HG02884 (cell line): ENCODE measurements around the gene SSC5D.
A peak's percentile ranks its signal among the peaks of the same experiment; 100 is the strongest.

ENCODE experiments used
- ATAC-seq: cut with Tn5 transposase; IDR thresholded peaks from one replicate; pipeline ENCODE4 v1.9.1; 2021; ENCODE audit warnings: mild to moderate bottlenecking, moderate library complexity; ENCODE audit not compliant: unreplicated experiment

The SSC5D gene

DNA sequence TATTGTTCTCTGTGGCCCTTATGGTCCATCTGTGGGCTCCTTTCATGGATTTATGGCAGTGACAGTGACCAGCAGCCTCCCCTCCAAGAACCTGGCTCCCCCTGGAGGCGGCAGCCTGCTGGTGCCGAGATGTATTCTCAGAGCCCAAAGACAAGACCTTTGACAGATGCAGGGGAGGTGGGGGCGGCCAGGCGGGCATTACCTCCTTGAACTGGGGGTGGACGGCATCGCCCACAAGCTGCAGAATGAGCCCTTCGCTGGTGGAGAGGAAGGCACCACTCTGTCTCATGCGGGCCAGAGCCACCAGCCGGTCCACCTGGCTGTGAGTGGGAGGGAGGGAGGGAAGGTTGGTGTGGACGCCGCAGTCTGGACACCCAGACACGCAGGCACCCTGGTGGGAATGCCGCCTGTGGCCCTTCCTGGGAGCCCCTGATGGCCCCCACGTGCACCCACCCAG lies 33.4 kb upstream of the SSC5D start:
- ATAC-seq = no peak

DNA sequence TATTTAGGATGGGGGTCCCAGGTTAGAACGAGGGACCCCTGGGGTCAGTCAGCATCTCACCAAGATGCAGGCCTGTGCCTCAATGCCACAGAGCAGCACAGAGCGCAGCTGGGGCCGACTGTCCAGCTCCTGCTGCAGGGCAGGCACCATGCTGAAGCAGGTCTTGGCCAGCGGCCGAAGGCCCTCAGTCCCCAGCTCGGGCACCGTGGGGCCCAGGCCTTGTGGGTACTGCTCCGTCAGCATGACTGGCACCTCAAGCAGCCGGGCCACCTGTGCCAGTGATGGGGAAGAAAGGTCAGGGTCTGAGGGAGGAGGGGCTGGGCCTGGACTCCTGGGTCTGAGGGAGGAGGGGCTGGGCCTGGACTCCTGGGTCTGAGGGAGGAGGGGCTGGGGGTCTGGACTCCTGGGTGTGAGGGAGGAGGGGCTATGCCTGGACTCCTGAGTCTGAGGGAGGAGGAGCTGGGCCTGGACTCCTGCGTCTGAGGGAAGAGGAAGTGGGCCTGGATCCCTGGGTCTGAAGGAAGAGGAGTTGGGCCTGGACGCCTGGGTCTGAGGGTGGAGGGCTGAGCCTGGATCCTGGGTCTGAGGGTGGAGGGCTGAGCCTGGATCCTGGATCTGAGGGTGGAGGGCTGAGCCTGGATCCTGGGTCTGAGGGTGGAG lies 32.5 kb upstream of the SSC5D start:
- no peak for ATAC-seq

DNA sequence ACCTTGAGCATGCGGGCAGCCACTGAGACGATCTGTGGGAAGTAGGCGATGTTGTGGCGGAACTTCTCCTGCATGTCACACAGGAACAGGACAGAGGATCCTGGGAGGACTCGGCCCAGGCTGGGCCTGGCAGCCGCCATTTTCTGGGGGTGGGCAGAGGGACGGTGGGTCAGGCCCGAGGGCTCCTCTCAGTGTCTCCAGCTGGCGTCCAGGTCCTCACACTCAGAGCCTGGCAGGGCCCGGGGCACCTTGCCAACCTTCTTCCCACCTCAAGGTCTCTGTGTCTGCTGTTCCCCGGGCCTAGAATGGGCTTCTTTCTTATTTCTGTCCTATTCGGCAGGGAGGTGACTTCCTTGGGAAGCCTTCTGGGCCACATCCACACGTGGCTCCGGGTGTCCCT lies 31.9 kb upstream of the SSC5D start:
- no peak for ATAC-seq

DNA sequence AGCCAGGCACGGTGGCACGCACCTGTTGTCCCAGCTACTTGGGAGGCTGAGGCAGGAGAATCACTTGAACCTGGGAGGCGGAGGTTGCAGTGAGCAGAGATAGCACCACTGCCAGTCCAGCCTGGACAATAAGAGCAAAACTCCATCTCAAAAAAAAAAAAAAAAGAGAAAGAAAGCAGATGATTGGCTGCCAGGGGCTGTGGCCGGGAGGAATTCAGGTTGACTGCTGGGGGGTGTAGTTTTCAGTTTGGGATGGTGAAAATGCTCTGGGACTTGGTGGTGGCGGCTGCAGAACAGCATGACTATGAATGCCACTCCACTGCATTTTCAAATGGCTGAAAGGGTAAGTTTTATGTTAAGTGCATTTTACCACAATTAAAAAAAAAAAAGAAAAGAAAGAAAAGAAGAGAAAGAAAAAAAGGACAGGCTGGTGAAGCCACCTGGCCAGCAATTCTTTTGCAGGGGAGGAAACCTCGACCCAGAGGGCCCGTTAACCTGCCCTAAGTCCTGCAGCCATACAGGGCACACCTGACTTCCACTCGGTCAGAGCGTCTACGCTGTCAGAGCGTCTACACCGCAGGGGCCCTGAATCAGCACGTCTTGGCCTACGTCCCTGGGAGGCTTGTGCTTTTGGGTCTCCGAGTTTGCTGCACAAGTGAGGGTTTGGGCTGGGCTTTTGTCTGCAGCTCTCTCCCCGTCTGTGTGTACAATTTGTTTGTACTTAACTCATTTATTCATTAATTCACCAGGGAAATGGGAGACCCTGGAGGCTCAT lies 30.4 kb upstream of the SSC5D start:
- no peak for ATAC-seq

DNA sequence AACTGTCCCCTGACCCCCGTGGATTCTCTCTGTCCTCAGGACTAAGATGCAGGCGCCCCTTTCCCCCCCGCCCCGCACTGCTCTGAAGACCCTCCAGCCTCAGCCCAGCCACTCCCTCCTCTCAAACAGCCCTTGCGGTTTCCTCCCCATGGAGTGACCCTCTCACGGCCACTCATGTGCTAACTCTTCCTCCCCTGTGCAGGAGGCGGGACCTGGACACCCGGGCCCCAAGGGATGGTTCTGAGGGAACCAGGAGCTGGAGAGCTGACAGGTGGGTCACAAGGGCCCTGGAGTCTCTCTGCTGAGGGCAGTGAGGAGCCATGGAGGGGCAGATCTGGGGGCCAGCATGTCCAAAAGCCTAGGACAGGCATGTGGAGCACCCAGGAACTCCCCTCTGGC lies 28.7 kb upstream of the SSC5D start:
- no peak for ATAC-seq

DNA sequence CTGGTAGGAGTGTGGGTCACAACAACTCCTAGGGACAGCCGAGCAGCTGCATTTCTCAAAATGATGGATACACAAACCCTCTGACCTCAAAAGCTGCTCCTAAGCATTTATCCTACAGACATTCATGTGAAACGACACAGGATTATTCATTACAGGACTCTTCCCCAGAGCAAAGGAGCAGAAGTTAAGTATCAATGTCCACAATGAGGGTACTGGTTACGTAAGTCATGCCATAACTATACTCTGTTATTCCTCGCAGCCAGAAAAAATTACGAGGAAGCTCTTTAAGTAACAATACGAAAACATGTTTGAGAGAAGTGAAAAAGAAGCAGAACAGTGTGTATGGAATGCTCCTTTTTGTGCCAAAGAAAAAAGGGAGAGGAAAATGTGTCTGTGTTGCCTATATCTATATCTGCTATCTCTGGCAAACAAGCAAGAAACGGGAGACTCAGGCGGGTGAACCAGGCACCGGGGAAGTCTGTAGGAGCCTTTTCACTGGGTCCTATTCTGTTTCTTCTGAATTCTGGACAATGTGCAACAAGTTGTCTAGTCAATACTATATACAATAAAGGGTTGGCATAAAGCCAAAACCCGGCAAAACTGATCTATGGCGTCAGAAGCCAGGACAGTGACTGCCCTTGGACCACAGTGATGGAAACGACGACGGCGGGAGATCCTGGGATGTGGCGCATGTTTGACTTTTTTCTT lies 28.1 kb upstream of the SSC5D start:
- no peak for ATAC-seq

DNA sequence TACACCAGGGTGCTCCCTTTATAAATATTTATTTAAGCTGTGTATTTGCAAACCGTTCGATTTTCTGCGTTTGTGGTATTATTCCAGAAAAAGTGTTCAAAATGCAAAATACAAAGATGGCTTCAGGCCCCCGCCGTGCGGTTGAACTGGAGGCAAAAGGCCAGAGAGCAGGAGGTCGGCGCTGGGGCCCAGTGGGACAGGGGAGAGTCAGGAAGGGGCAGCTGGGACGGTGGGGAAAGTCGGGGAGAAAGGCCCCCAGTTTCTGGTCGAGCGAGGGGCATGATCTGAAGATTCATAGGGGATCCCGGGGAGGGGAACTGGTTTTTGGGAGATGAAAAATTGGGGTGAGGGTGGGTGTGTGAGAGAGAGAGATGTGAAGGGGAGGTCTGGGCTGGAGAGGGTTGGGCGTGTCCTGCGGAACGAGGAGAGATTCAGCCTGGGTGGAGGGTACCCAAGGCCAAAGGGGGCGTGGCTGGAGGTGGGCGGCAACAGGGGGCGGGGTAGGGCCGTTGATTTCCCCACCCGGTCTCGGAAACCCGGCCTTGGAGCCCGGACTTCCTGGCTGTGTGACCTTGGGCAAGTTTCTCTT lies 27.5 kb upstream of the SSC5D start:
- no peak for ATAC-seq

DNA sequence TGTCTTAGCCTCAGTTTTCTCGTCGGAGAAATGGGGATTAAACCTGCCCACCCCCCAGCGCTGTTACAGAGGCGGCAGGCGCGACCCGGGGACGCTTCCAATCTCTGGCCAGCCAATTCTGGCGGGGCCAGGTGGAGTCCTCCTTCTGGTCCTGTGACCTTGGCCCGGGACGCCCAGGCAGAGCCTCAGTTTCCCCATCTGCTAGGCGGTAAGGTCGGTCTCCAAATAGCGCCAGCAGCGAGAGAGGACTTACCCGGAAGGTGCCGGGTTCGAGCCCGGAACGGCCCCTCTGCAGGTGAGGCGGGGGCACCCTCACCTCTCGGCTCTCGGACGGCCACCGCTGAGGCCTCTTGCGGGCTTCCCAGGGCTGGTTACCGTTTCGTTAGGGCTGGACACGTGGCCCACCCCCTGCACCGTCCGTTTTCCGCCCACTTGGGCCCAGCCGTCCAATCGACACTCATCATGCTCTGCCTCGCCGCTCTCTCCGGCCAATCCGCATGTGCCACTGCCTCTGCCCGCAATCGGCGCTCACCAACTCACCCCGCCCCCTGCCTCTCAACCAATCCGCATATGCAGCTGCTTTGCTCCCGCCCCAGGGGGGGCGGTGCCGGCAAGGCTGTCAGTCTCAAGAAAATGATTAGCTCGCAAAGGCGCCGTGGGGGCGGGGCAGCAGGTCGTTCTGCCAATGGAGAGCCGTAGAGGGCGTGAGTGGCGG lies 26.8 kb upstream of the SSC5D start, which contains the start of gene ISOC2:
TSS of gene ISOC2 (minus strand) at position 384 of the 715 bp plus-strand sequence. CDS start 5,156 bp downstream, outside the sequence.
- peak; percentile 85 for ATAC-seq

DNA sequence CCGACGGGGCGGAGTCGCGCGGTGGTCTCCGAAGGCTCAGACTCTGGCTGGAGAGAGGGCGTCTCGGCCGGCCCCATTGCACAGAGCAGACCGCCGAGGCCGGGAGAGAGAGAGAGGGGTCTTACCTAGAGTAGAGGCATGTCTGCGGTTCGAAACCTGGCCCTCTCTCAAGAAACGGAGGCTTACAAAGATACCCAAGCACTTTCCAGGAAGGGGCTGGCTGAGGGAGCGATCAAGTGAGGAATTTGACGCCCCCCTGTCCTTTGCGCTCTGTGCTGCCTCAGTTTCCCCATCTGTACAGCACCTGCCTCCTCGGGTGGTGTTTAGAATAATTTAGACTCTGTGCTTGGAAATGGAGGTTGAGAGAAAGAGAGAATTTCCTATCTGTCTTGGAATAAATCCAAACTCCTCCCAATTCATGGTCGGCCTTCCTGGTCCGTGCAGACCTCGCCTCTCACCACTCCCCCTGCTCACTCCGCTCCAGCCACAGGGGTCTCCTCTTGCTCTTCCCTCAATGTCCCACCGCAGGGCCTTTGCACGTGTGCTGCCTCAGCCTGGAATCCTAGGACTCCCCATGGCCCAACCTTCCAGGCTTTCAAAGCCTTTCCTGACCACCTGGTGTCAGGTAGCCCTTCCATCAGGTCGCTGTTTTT lies 26.1 kb upstream of the SSC5D start:
- no peak for ATAC-seq

DNA sequence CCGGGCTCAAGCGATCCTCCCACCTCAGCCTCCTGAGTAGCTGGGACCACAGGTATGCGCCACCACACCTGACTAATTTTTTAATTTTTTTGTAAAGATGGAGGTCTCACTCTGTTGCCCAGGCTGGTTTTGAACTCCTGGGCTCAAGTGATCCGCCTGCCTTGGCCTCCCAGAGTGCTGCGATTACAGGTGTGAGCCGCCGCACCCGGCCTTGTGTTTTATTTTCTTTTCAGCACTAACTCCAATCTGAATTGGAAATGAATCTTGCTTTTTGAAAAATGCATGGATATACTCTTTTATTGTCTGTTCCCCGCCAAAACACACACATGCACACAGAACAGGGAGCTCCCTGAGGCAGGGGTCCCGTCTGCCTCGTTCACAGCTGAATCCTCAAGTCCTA lies 25.5 kb upstream of the SSC5D start:
- no peak for ATAC-seq

DNA sequence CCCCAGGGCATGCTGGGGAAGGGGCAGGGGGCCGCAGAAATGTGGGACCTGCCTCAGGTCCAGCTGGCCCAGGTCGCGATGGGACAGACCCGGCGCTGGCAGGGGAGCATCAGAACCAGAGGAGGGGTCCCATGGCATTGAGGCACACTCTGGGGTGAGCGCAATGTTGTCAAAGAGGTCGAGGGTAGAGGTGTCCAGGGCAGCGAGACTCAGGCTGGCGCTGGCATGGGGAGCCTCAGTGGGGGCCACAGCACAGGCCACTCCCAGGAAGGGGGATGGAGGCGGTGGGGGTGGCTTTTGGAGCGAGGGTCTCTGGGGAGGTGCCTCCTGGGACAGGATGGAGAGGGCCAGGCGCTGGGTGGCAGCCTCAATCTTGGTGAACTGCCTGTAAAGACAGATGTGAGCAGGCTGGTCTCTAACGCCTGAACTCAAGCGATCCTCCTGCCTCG lies 24.6 kb upstream of the SSC5D start:
- no peak for ATAC-seq

DNA sequence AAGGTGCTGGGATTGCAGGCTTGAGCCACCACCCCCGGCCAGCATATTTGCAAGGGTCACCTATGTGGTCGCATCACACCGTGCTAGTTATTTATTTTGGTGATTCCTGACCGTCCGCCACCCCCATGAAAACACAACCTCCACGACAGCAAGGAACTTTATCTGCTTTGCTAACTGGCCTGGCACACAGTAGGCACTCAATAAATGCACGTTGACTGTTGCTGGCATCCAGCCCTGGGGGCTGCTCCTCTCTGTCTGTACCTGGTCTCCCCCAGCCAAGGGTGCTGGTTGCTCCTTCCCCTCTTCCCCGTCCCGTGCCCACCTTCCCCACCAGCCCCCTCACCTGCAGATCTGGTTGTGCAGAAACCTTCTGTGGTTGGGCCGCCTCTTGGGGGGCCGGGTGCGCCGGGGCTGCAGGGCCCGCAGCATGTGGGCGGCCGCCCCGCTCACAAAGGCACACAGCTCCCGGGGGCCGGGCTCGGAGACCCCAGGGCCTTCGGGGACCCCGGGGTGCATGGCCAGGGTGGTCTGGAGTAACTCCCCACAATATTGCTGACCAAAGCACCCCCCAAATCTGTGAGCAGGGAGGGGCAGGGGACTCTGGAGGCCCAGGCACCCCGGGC lies 24.1 kb upstream of the SSC5D start:
- no peak for ATAC-seq

DNA sequence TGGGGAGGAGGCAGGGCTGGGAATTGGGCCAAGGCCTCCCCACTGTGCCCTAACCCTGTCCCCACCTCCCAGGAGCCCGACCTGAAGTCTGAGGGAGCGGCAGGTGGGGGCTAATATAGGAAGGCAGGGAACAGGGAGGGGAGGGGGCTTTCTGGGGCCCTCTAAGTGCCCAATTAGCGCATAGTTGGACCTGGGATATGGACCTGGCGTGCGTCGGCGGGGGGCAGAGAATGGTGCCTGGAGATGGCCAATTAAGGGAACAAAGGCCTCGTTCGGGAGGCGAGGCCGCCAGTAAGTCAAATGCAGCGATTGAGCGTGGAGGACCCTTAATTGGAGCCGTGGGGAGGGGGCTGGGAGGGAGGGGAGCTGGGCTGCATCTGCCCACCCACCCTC lies 23.6 kb upstream of the SSC5D start, which contains the start of gene C19orf85:
TSS of gene C19orf85 (minus strand) at position 90 of the 393 bp plus-strand sequence. CDS start 197 bp downstream, outside the sequence.
- no peak for ATAC-seq

DNA sequence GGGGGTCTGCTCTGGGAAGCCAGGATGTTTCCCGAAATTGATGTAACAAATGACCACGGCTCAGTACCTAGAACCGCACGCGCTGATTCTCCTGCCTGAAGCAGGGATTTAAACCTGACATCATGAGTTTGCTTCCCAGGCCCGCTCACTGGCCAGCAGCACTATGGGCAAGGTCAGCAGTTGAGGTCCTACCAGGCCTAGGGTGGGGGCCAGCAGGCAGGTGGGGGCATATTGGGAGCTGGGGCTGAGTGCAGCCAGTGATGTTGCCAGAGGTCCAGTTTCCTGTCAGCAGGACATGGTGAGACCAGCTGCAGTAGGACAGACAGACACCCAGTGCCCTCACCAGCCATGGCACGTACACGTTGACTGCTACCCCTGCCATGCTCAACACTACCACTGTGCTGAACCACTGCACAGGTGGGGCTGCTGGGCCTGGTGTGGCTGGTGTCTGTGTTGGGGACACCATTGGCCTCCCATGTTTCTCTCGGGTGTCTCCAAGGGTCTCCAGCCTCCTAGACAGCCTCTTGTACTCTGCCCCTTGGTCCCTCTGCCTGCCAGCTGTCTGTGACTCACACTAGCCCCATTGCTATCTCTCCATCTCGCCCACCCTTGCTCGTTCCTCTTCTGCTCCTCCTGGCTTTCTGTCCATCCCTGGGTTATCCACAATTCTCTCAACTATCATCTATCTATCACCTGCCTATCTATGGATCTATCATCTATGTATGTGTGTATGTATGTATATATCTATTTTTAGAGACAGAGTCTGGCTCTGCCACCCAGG lies 22.6 kb upstream of the SSC5D start:
- no peak for ATAC-seq

DNA sequence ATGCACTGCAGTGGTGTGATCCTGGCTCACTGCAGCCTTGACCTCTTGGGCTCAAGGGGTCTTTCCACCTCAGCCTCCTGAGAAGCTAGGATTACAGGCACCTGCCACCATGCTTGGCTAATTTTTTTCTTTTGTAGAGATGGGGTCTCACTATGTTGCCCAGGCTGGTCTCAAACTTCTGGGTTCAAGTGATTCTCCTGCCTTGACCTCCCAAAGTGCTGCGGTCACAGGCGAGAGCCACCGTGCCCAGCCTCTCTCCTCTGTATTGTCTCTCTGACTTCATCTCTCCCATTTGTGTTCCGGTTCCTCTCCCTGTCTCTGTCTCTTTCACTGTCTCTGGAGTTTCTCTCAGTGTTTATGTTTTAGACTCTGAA lies 22.0 kb upstream of the SSC5D start:
- ATAC-seq = no peak

DNA sequence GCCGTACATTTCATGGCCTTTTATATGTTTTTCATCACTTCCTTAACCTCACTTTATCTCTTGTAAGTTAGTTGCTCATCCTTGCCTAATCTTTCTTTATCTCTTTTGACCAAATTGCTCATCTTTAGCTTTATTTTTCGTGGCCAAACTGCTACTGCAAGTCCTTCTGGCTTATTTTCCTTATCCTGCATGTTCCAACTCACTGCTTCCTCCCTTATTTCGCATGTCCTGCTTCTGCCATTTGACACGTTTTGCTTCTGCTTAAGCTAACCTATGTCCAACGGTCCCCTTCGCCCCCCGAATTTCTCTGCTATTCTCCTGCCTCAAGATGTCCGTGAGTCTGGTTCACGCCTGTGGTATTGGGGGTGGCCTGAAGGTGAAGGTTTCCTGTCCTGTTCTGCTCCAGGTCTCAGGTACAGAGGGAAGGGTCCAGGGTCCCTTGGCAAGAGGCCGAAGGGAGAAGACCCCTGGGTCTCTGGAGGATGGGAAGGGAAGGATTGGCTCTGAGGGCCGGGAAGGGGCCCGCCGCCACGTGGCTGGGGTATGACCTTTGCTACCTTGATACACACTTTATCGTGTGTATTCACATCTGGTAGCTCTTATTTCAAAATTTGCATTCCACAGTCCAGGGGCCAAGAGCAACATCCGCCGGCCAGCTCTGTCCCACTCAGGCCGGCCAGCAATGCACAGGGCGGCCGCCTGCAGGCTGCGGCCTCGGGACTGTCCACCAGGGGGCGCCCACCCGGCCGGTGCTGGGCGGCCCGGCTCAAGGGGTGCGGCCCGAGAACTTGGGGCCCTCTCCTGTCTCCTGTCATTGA lies 20.8 kb upstream of the SSC5D start:
- no peak for ATAC-seq

DNA sequence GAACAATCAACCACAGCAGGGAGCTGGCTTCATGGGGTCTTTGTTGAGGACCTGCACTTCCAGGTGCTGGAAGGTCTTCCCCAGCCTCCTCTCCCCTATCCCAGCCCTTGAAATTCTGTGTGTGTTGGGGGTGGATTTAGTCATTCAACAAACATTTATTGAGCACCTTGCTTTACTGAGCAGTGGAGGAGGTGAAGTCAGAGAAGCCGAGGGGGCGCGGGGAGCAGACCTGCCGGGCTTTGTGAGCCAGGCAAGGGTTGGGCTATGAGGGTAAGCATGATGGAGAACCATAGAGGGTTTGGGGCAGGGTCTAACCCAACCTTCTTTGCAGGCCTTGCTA lies 20.2 kb upstream of the SSC5D start:
- ATAC-seq = no peak

DNA sequence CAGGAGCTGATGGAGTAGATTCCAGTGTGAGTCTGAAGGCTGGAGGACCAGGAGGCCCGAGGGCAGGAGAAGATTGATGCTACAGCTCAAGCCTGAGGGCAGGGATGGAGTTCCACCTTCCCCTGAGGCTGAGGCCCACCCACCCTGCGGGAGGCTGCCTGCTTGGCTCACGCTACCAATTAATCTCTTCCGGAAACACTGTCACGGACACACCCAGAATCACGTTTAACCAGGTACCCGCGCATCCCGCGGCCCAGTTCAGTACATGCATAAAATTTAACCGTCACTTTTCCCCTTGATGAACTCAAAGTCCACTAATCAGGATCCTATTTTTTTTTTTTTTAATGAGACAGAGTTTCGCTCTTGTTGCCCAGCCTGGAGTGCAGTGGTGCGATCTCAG lies 17.0 kb upstream of the SSC5D start:
- no peak for ATAC-seq
